HAP-1 (cell line): ENCODE results near the gene GAS1.

Source experiments
- DNase-seq, 2 experiments: peaks; one replicate each; pipeline ENCODE4 v3.0.0-alpha.2; 2016 to 2020; ENCODE audit warnings: low spot score in 2 of 2
- H3K27me3 ChIP-seq: fragments of 250-450 bp; sonication (Bioruptor Pico); 2 replicates; pipeline ENCODE4 v1.5.1; 2020; ENCODE audit warnings: low read depth, mild to moderate bottlenecking, moderate library complexity
- H3K36me3 ChIP-seq: fragments of 250-450 bp; sonication (Bioruptor Pico); replicated peaks from 2 replicates; pipeline ENCODE4 v1.5.1; 2020; ENCODE audit warnings: mild to moderate bottlenecking
- H3K4me1 ChIP-seq: fragments of 250-450 bp; sonication (Bioruptor Pico); 2 replicates; pipeline ENCODE4 v1.5.1; 2020; ENCODE audit warnings: mild to moderate bottlenecking
- H3K4me3 ChIP-seq: fragments of 250-450 bp; sonication (Bioruptor Pico); 2 replicates; pipeline ENCODE4 v1.5.1; 2020; ENCODE audit warnings: mild to moderate bottlenecking, moderate library complexity
- H3K9me3 ChIP-seq: fragments of 250-450 bp; sonication (Bioruptor Pico); 2 replicates; pipeline ENCODE4 v1.5.1; 2020; ENCODE audit warnings: mild to moderate bottlenecking, moderate library complexity
- in situ Hi-C: fragments of 300-500 bp; cut with MboI; formaldehyde crosslinking; loops from 3 replicates; pipeline ENCODE4 v1.14.3; 2020; ENCODE audit warnings: low sequenced_read_pairs, inconsistent platforms, mixed read lengths

The GAS1 gene

GRCh38 chr9:86948074-86948929, 996 bp upstream of the GAS1 start:
- Histone ChIP-seq H3K4me1 (no peaks in the 10 kb centered on the region), H3K9me3 (no peaks in the 10 kb centered on the region), H3K4me3 (no peak overlapping the region; the same call in 1 of the 2 replicates), H3K36me3 (no peaks in the 10 kb centered on the region), H3K27me3 (peaks cover 23% of the 10 kb centered on the region)
- peak; percentile 55 to 81 for DNase-seq
- in situ Hi-C loops, result no loop called here

- no peaks in the 10 kb centered on the region for H3K36me3 ChIP-seq
- peak in 1 of 2 experiments; percentile 49 for DNase-seq
- H3K9me3 ChIP-seq, result no peaks in the 10 kb centered on the region
- peak overlapping the region; percentile 28 for H3K4me3 ChIP-seq
- no peaks in the 10 kb centered on the region for H3K4me1 ChIP-seq
- in situ Hi-C loops, result no loop called here
- peaks cover 42% of the 10 kb centered on the region for H3K27me3 ChIP-seq
Observed at GRCh38 chr9:86946201-86947145, 833 bp downstream of the GAS1 start.

DNA sequence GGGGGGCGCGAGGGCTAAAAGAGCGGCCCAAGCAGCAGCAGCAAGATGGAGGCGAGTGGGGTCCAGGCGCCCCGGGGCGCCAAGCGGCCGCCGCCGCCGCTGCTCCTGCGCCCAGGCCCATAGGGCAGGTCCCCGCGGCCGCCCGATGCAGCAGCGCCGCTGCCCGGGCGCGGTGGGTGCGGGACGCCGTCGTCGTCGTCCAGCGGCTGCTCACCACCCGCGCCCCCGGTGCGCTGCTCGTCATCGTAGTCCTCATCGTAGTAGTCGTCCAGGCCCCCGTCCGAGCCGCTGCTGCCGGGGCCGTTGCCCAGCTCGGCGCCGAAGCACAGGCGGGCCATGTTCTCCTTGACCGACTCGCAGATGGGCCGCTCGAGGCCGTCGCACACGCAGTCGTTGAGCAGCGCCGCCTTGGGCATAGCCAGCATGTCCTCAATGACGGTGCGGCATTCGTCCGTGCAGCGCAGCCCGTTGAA, 1.5 kb downstream of the GAS1 start:
- peaks cover 42% of the 10 kb centered on the region for H3K27me3 ChIP-seq
- no peak overlapping the region for H3K4me3 ChIP-seq
- H3K4me1 ChIP-seq, result no peaks in the 10 kb centered on the region
- H3K9me3 ChIP-seq, result no peaks in the 10 kb centered on the region
- no peaks in the 10 kb centered on the region for H3K36me3 ChIP-seq
- in situ Hi-C loops, result no loop called here
- DNase-seq, result no peak

DNA sequence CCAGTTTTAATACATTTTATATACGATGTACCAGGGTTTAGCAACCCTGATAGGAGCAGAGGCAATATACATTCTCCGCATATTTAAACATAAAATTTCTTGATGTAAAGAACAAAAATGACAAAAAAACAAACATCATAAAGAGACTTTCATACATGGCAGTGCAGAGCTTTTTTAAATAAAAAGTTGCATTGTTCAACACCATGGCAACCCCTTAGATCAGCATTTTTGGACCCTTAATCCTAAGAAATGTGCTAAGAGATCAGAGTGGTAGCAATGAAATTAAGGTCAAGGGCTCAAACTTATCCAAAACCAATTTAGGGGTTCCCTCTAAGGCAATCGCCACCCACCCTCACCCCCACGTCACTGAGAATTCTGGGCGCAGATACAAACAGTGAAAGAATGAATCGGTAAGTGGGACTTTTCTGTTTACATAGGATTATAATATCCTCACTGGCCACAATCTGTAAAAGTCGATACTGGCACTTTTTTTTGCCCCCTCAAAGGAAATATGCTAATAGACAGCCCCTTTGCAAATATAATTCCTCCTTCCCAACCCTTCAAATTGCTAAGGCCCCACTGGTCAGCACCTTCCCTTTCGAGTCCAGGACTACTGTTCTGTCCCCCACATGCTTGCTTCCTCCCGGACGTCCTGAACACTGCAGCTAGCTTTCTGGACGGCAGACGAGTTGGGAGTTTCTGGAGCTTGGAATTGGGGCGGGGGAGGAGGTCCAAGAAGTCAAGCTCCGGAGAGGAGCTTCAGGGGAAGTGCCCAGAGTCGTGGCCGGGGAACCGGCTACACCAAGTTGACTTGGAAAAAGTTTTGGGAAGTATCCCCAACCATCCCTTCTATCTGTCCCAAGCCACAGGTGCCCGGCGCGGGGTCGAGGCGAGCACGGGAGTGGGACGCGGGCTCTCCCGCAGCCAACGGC, 2.2 kb downstream of the GAS1 start:
- H3K4me1 ChIP-seq, result peaks cover 3% of the 10 kb centered on the region; the same call in 1 of the 2 replicates
- H3K4me3 ChIP-seq, result no peak overlapping the region
- DNase-seq, result no peak
- in situ Hi-C loops, result no loop called here
- H3K9me3 ChIP-seq, result no peaks in the 10 kb centered on the region
- H3K27me3 ChIP-seq, result peaks cover 43% of the 10 kb centered on the region
- no peaks in the 10 kb centered on the region for H3K36me3 ChIP-seq

DNA sequence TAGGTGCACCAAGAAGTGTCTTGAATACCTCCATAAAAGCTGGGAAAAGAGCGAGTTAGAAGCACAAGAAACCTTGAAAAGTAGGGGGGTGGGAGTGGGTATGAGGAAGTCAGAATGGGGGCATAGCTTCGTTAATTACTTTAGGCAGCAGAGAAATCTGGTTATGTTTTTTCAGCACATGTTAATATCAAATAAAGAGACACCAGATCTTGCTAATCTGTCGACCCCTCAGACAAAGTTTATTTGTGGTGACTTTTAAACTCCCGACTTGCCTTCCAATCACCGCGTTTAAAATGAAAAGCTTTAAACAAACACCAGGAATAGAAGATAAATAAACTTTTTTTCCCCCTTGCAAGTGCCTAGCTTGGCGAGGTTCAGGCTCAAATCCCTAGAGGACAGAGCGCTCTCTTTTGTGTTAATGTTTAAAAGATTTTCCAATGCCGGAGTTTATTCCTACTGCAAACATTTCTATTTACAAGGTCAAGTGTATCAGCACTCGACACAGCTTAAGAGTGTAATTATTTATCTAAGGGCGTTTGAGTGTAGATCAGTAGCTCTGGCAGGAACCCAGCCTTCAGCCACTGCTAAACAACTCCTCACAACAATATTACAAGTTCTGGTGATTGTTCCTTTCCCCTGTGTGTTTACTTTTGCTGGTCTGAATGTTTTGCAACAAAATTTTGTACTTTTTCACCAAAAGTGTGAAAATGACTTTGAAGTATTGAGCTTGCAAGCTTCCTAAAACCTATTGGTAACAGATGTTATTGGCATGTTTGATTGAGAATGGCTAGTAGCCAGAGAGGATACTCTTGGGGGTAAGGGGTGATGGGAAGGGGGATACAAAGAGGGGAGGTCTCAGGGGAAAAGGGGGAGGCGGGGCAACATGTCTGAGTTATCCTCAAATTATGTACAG, 3.8 kb downstream of the GAS1 start:
- no peak overlapping the region for H3K4me3 ChIP-seq
- H3K27me3 ChIP-seq, result peaks cover 49% of the 10 kb centered on the region
- H3K36me3 ChIP-seq, result no peaks in the 10 kb centered on the region
- H3K9me3 ChIP-seq, result no peaks in the 10 kb centered on the region
- DNase-seq, result no peak
- H3K4me1 ChIP-seq, result peaks cover 3% of the 10 kb centered on the region; the same call in 1 of the 2 replicates
- in situ Hi-C loops, result no loop called here

- in situ Hi-C loops, result no loop called here
- DNase-seq, result no peak
- Histone ChIP-seq H3K4me3 (no peak overlapping the region), H3K27me3 (peaks cover 49% of the 10 kb centered on the region), H3K4me1 (peaks cover 3% of the 10 kb centered on the region; the same call in 1 of the 2 replicates), H3K9me3 (no peaks in the 10 kb centered on the region), H3K36me3 (no peaks in the 10 kb centered on the region)
Observed at GRCh38 chr9:86942281-86943200, 4.8 kb downstream of the GAS1 start.

DNA sequence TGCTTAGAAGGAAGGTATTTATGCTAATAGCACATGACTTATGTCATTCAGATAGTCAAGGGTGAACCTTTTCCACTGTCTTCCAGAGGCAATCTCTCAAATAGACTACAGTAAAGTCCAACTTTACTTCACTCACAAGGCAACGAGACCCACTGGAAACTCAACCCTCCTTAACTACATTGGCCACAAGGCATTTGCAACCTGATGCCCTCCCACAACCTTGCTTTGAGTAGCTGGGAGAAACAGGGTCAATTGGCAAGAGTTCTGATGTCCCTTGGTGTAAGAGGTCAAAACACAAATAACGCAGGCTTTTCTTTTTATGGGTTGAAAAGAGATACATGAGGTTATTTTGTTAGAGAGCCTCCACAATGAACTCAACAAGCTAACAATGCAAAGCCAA, 6.1 kb downstream of the GAS1 start:
- H3K9me3 ChIP-seq, result no peaks in the 10 kb centered on the region
- H3K4me1 ChIP-seq, result peaks cover 3% of the 10 kb centered on the region; the same call in 1 of the 2 replicates
- no peak for DNase-seq
- H3K4me3 ChIP-seq, result no peak overlapping the region
- in situ Hi-C loops, result no loop called here
- H3K27me3 ChIP-seq, result peaks cover 49% of the 10 kb centered on the region
- no peaks in the 10 kb centered on the region for H3K36me3 ChIP-seq

- in situ Hi-C loops, result no loop called here
- peaks cover 47% of the 10 kb centered on the region for H3K27me3 ChIP-seq
- DNase-seq, result peak; percentile 47 to 82
Observed at GRCh38 chr9:86940774-86941173, 6.5 kb downstream of the GAS1 start.

GRCh38 chr9:86939891-86940290, 7.4 kb downstream of the GAS1 start:
- H3K9me3 ChIP-seq, result no peaks in the 10 kb centered on the region
- H3K4me3 ChIP-seq, result no peak overlapping the region
- no peak for DNase-seq
- peaks cover 42% of the 10 kb centered on the region for H3K27me3 ChIP-seq
- peaks cover 3% of the 10 kb centered on the region; the same call in 1 of the 2 replicates for H3K4me1 ChIP-seq
- in situ Hi-C loops, result no loop called here
- H3K36me3 ChIP-seq, result no peaks in the 10 kb centered on the region

More at GRCh38 chr9:86940774-86941173, 6.5 kb downstream of the GAS1 start:
- no peak overlapping the region for H3K4me3 ChIP-seq
- no peaks in the 10 kb centered on the region for H3K9me3 ChIP-seq
- H3K36me3 ChIP-seq, result no peaks in the 10 kb centered on the region
- peaks cover 3% of the 10 kb centered on the region; the same call in 1 of the 2 replicates for H3K4me1 ChIP-seq

GRCh38 chr9:86939321-86939720, 8.0 kb downstream of the GAS1 start:
- peaks cover 36% of the 10 kb centered on the region for H3K27me3 ChIP-seq
- H3K36me3 ChIP-seq, result no peaks in the 10 kb centered on the region
- H3K9me3 ChIP-seq, result no peaks in the 10 kb centered on the region
- in situ Hi-C loops, result no loop called here
- no peak overlapping the region for H3K4me3 ChIP-seq
- peaks cover 3% of the 10 kb centered on the region; the same call in 1 of the 2 replicates for H3K4me1 ChIP-seq
- DNase-seq, result no peak

DNA sequence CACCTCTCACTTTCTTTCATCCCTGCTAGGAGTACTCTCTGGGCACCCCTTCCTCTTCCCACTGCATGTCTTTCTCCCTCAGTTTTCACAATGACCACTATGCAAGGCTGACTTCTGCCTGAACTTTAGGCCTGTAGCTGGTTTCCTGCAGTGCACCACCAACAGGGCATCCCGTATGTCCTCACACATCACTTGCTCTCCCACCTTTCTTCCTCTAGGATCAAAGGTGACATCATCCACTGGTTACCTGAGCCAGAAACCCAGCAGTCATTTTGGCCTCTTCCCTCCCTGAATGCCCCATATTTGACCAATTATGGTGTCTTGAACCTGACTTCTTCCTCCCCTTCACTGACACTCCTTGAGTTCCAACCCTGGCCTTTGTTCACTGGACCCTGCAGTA, 8.5 kb downstream of the GAS1 start:
- no peaks in the 10 kb centered on the region for H3K9me3 ChIP-seq
- H3K4me3 ChIP-seq, result no peak overlapping the region
- H3K4me1 ChIP-seq, result peaks cover 3% of the 10 kb centered on the region; the same call in 1 of the 2 replicates
- in situ Hi-C loops, result no loop called here
- H3K36me3 ChIP-seq, result no peaks in the 10 kb centered on the region
- H3K27me3 ChIP-seq, result peaks cover 31% of the 10 kb centered on the region
- no peak for DNase-seq
